Breast epithelium (tissue), 3 donors: ENCODE data around the gene STIM2.

Source experiments
- POLR2A ChIP-seq: fragments of 450-650 bp; IDR thresholded peaks from one replicate; pipeline ENCODE4 v1.6.1; 2016; ENCODE audit warnings: antibody characterized with exemption, mild to moderate bottlenecking, moderate library complexity
- POLR2AphosphoS5 ChIP-seq, 3 donors: sonication (generic); formaldehyde crosslinking; IDR thresholded peaks; one replicate each; pipeline ENCODE4 v1.6.1; 2017; ENCODE audit warnings: antibody characterized with exemption in 3 of 3
- TF ChIP-seq, protein P1 (sequence below), 3 donors: fragments of 450-650 bp; IDR thresholded peaks; one replicate each; pipeline ENCODE4 v1.5.1; 2016 to 2017; ENCODE audit warnings: antibody characterized with exemption in 3 of 3, mild to moderate bottlenecking in 3 of 3, moderate library complexity in 3 of 3

DNA sequence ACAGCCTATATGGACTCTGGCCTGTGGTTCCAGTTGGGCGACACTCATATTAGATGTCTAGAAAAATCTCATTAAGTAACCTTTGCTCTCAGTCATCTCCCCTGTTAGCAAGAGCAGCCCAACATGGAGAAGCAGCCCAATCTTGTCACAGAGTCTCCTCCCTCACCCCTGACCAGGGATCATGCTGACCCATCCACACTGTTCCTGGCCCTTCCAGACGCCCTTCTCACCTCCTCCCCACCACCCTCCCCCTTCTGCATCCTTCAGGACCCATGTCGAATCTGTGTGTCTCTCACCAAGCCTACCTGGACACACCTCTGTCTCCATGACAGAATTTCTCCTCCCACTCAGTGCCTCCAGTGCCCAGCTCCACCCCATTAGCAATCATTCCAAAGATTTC is 190.1 kb downstream of the STIM2 start:
- TF ChIP-seq, protein P1, sequence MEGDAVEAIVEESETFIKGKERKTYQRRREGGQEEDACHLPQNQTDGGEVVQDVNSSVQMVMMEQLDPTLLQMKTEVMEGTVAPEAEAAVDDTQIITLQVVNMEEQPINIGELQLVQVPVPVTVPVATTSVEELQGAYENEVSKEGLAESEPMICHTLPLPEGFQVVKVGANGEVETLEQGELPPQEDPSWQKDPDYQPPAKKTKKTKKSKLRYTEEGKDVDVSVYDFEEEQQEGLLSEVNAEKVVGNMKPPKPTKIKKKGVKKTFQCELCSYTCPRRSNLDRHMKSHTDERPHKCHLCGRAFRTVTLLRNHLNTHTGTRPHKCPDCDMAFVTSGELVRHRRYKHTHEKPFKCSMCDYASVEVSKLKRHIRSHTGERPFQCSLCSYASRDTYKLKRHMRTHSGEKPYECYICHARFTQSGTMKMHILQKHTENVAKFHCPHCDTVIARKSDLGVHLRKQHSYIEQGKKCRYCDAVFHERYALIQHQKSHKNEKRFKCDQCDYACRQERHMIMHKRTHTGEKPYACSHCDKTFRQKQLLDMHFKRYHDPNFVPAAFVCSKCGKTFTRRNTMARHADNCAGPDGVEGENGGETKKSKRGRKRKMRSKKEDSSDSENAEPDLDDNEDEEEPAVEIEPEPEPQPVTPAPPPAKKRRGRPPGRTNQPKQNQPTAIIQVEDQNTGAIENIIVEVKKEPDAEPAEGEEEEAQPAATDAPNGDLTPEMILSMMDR (IDR thresholded peaks at IDR 0.05): no peak
- TF ChIP-seq POLR2AphosphoS5 (IDR thresholded peaks at IDR 0.05) (no peak), POLR2A (no peak)
